VCaP (cell line): ENCODE results near the gene CACNA2D2.

ENCODE experiments used
- H3K27ac ChIP-seq: fragments of 450-650 bp; 2 replicates; pipeline ENCODE4 v1.5.1; 2017
- CTCF ChIP-seq: fragments of 450-650 bp; conservative IDR thresholded peaks from 2 replicates; pipeline ENCODE4 v1.5.1; 2017; ENCODE audit warnings: mild to moderate bottlenecking, moderate library complexity

The CACNA2D2 gene

GRCh38 chr3:50365842-50366220 lies 137.6 kb downstream of the CACNA2D2 start:
- H3K27ac ChIP-seq, result peak overlapping the region; percentile 44; the same call in 1 of the 2 replicates
- TF ChIP-seq CTCF, result no peak

GRCh38 chr3:50365080-50365841 lies 138.2 kb downstream of the CACNA2D2 start:
- H3K27ac ChIP-seq, result peak overlapping the region; percentile 44; the same call in 1 of the 2 replicates
- TF ChIP-seq CTCF, result no peak

DNA sequence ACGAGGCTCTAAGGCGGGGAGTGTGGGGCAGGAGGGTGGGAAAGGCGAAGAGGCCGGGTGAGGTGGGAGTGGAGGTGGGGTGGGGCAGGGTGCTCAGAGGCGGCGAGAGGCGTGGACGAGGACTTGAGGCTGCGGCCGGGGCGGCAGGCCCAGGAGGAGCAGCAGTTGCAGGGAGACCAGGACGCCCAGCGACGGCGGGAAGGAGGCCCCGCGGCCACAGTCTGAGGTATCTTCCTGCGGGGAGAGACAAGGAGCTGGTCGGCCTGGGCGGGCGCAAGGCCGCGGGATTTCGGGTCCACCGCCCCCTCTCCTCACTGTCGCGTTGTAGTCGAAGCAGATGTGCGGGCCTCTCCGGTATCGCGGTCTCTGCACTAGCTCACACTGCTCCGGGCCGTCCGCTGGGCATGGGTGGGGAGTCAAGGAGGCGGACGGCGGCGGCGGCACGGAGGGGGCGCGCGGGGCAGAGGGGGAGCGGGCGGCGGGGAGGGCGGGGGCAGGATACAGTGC lies 138.8 kb downstream of the CACNA2D2 start:
- no peak for TF ChIP-seq CTCF
- peak overlapping the region; percentile 44; the same call in 1 of the 2 replicates for H3K27ac ChIP-seq

GRCh38 chr3:50359760-50360110 lies 143.7 kb downstream of the CACNA2D2 start:
- TF ChIP-seq CTCF, result no peak
- H3K27ac ChIP-seq, result peak overlapping the region; percentile 94

DNA sequence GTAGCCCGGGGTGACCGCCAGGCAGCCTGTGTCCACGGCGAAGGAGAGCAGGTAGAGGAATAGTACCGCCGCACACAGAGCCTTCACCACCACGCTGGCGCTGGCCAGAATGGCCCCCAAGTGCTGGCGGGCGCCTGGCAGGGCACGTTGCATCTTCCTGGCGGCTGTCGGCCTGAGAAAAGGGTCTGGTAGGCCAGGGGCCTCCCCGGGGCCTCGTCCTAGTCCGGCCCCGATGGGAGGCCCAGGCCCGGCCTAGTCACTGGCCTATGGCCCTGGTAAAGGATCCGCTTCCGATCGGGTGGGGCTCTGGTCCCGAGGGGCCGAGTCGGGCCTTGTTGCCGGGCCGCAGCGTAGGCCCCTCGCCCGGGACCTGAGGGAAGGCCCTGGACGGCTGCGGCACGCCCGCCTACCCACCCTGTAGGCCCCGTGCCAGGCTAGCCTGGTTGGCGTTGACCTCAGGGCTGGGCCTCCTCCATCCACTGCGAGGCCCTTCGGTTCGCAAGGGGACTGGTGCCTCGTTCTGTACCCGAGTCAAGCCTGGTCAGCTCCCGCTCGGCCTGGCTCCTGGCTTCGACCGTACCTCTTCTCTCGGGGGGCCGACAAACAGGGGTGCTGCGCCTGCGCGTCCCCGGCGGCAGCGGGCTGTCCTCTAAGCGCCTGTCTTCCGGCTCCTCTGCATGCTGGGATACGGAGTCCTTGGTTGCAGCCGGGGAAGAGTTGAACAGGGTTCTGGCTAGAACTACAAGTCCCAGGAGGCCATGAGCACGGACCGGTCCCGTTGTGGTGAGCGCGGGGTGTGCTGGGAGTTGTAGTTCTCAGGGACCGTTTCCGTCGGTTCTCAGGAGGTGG lies 144.3 kb downstream of the CACNA2D2 start, which contains the start of gene TMEM115:
TMEM115 (minus strand) TSS at position 611 of the 849 bp plus-strand sequence; CDS start at position 153, 458 bp downstream.
- peak within 1 kb of the TSS; percentile 94 for H3K27ac ChIP-seq
- TF ChIP-seq CTCF, result no peak

GRCh38 chr3:50358355-50358910 lies 145.0 kb downstream of the CACNA2D2 start:
- no peak for TF ChIP-seq CTCF
- peak overlapping the region; percentile 94 for H3K27ac ChIP-seq

DNA sequence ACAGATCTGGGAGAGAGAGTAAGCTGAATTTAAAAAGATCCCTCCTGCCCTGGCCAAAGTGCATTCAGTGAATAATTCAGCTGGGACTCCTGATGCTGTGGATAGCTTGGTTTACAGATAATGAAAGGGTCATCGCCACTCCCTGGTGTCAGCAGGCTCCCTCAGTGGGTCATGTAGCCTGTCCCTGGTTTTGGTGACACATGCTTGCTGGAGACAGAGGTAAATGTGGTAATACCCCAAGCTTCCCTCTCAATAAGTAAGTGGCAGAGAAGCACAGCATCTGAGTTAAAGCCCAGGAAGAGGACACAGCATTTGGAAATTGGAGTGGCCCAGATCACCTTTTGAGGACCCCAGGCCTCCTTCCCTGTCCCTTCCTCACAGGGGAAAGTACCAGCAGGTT lies 146.0 kb downstream of the CACNA2D2 start:
- peak overlapping the region; percentile 94 for H3K27ac ChIP-seq
- TF ChIP-seq CTCF, result no peak
